Ishikawa (cell line): Measurements from ENCODE around the gene NPAS3.

Experiments used
- CEBPB ChIP-seq: IDR thresholded peaks from 2 replicates; pipeline ENCODE4 v1.6.1; 2012
- EP300 ChIP-seq: IDR thresholded peaks from 2 replicates; pipeline ENCODE4 v1.6.1; 2012; ENCODE audit warnings: borderline replicate concordance
- MAX ChIP-seq: IDR thresholded peaks from 2 replicates; pipeline ENCODE4 v1.6.1; 2012

GRCh38 chr14:33747749-33748148 is 809.1 kb downstream of the NPAS3 start:
- TF ChIP-seq MAX (no peak), EP300 (no peak), CEBPB (no peak)
